NCI-H1092 treated with DMSO at 0.1 percent for 48 hours (cell line): ENCODE data around the gene GOPC.
A peak's percentile ranks its signal among the peaks of the same experiment; 100 is the strongest.

Experiments used
- DNase-seq: peaks from one replicate; lab custom pipeline; 2025; lab: John Stamatoyannopoulos, UW

GOPC gene

GRCh38 chr6:117595099-117595923, 7.0 kb downstream of the GOPC start:
- DNase-seq = no peak

- DNase-seq = no peak
These were observed 9.1 kb downstream of the GOPC start for GRCh38 chr6:117592983-117593759.

- no peak for DNase-seq
These were observed 10.9 kb downstream of the GOPC start for GRCh38 chr6:117591405-117591804.

GRCh38 chr6:117590447-117590846, 11.9 kb downstream of the GOPC start:
- DNase-seq = no peak

GRCh38 chr6:117585647-117586046, 16.7 kb downstream of the GOPC start:
- no peak for DNase-seq

- DNase-seq = no peak
These were observed 28.1 kb downstream of the GOPC start for GRCh38 chr6:117574198-117574597.

- DNase-seq = no peak
These were observed 29.2 kb downstream of the GOPC start for GRCh38 chr6:117573006-117573680.

- DNase-seq = no peak
These were observed 33.4 kb downstream of the GOPC start for GRCh38 chr6:117568831-117569410.

- DNase-seq = no peak
These were observed 34.1 kb downstream of the GOPC start for GRCh38 chr6:117568247-117568646.

GRCh38 chr6:117564681-117565080, 37.6 kb downstream of the GOPC start:
- DNase-seq = no peak

GRCh38 chr6:117561128-117561527, 41.2 kb downstream of the GOPC start:
- DNase-seq = no peak

- DNase-seq = no peak
These were observed 43.0 kb downstream of the GOPC start for GRCh38 chr6:117559299-117559698.

GRCh38 chr6:117558818-117559217, 43.5 kb downstream of the GOPC start:
- no peak for DNase-seq

- DNase-seq = no peak
These were observed 44.4 kb downstream of the GOPC start for GRCh38 chr6:117557951-117558350.

- peak; percentile 9 for DNase-seq
These were observed 46.3 kb downstream of the GOPC start for GRCh38 chr6:117555882-117556498.

GRCh38 chr6:117555262-117555849, 47.0 kb downstream of the GOPC start:
- no peak for DNase-seq

- DNase-seq = no peak
These were observed 49.2 kb downstream of the GOPC start for GRCh38 chr6:117553142-117553541.

GRCh38 chr6:117552618-117553017, 49.7 kb downstream of the GOPC start:
- DNase-seq = no peak

GRCh38 chr6:117550618-117551242, 51.6 kb downstream of the GOPC start:
- no peak for DNase-seq

GRCh38 chr6:117550078-117550600, 52.2 kb downstream of the GOPC start:
- DNase-seq = no peak

GRCh38 chr6:117549611-117550010, 52.7 kb downstream of the GOPC start:
- DNase-seq = no peak
